H1 (cell line): ENCODE results near the gene AGRN. TPM values are rescaled to one million over a fixed set of nuclear protein-coding genes. Genes with fewer than 3 reads are reported as not detected.

Experiments used
- CTCF ChIA-PET: fragments of 300-600 bp; sonication (Branson Sonifier 250); formaldehyde crosslinking; loops from one replicate; lab custom pipeline; 2021; ENCODE audit not compliant: partially characterized antibody; lab: Charles Lee
- POLR2A ChIA-PET: fragments of 300-600 bp; sonication (Branson Sonifier 250); formaldehyde crosslinking; loops from one replicate; lab custom pipeline; 2021; ENCODE audit warnings: inconsistent platforms; ENCODE audit not compliant: partially characterized antibody; lab: Charles Lee
- DNase-seq, 2 experiments: peaks; one replicate each; pipeline versions ENCODE4 v3.0.0 to v3.0.0-alpha.2; 2010 to 2022; ENCODE audit warnings: low spot score in 2 of 2, low read depth in 1 of 2, mixed read lengths in 1 of 2
- FAIRE-seq: peaks from 2 replicates; lab custom pipeline; 2011; peaks lifted over from hg19 to GRCh38; lab: Jason Lieb, UNC
- H2AFZ ChIP-seq: 2 replicates; pipeline ENCODE4 v1.8.1; 2012; ENCODE audit warnings: low read length, inconsistent platforms
- H2AK5ac ChIP-seq: 2 replicates; pipeline ENCODE4 v1.6.1; 2013; ENCODE audit warnings: low read depth, low read length
- H2BK120ac ChIP-seq: replicated peaks from 2 replicates; pipeline ENCODE3; 2013; ENCODE audit warnings: low read depth, low read length, inconsistent platforms
- H2BK12ac ChIP-seq: 2 replicates; pipeline ENCODE4 v1.6.1; 2013; ENCODE audit warnings: low read depth, low read length
- H2BK15ac ChIP-seq: 2 replicates; pipeline ENCODE4 v1.6.1; 2013; ENCODE audit warnings: low read length
- H2BK20ac ChIP-seq: 2 replicates; pipeline ENCODE4 v1.6.1; 2013; ENCODE audit warnings: low read length
- H2BK5ac ChIP-seq: 2 replicates; pipeline ENCODE4 v1.6.1; 2013; ENCODE audit warnings: low read depth, low read length
- H3K14ac ChIP-seq: 2 replicates; pipeline ENCODE4 v1.6.1; 2013; ENCODE audit warnings: inconsistent platforms; ENCODE audit not compliant: insufficient read length
- H3K18ac ChIP-seq: 2 replicates; pipeline ENCODE4 v1.6.1; 2013; ENCODE audit warnings: low read length; ENCODE audit errors: extremely low read depth
- H3K23ac ChIP-seq: 2 replicates; pipeline ENCODE4 v1.6.1; 2013; ENCODE audit warnings: inconsistent platforms; ENCODE audit not compliant: insufficient read length
- H3K23me2 ChIP-seq: 2 replicates; pipeline ENCODE4 v1.6.1; 2013; ENCODE audit warnings: low read depth, low read length
- H3K27ac ChIP-seq: 2 replicates; pipeline ENCODE4 v1.6.1; 2011; ENCODE audit warnings: low read depth, low read length, inconsistent platforms
- H3K27me3 ChIP-seq, 4 experiments: replicated peaks in 1 of 4; 1 replicate in 1 of 4; 2 replicates in 3 of 4; pipeline versions ENCODE4 v1.6.1 to v1.8.1; 2011 to 2013; ENCODE audit warnings: low read length in 3 of 4, mild to moderate bottlenecking in 3 of 4, inconsistent platforms in 2 of 4, mixed read lengths in 2 of 4, moderate library complexity in 1 of 4; ENCODE audit not compliant: control insufficient read depth in 3 of 4, insufficient read depth in 3 of 4; ENCODE audit errors: extremely low read depth in 1 of 4
- H3K36me3 ChIP-seq, 4 experiments: 2 replicates each; pipeline versions ENCODE4 v1.6.1 to v1.8.1; 2011 to 2013; ENCODE audit warnings: mild to moderate bottlenecking in 4 of 4, low read length in 3 of 4, moderate library complexity in 2 of 4, control low read depth in 1 of 4, inconsistent platforms in 1 of 4; ENCODE audit not compliant: insufficient read depth in 4 of 4, control insufficient read depth in 2 of 4
- H3K4ac ChIP-seq: replicated peaks from 2 replicates; pipeline ENCODE3; 2013; ENCODE audit warnings: low read length, low read depth, mixed read lengths, inconsistent platforms; ENCODE audit not compliant: insufficient read length
- H3K4me1 ChIP-seq, 4 experiments: replicated peaks in 1 of 4; 1 replicate in 1 of 4; 2 replicates in 3 of 4; pipeline versions ENCODE4 v1.6.1 to v1.8.1; 2011 to 2013; ENCODE audit warnings: low read length in 3 of 4, inconsistent platforms in 2 of 4, mixed read lengths in 1 of 4; ENCODE audit not compliant: insufficient read depth in 4 of 4, control insufficient read depth in 3 of 4
- H3K4me2 ChIP-seq, 2 experiments: 2 replicates each; pipeline versions ENCODE4 v1.6.1 to v1.8.1; 2011 to 2013; ENCODE audit warnings: low read depth in 2 of 2, low read length in 2 of 2, control low read depth in 1 of 2, inconsistent platforms in 1 of 2, mild to moderate bottlenecking in 1 of 2; ENCODE audit not compliant: insufficient read depth in 1 of 2
- H3K4me3 ChIP-seq, 4 experiments: fragments of 200-600, 300-600 bp in 1 of 4; sonication (generic), shearing (Covaris generic), sonication (Bioruptor Twin) in 1 of 4; 2 replicates each; pipeline versions ENCODE4 v1.5.1 to v1.8.1; 2011 to 2016; ENCODE audit warnings: low read length in 4 of 4, low read depth in 3 of 4, control low read depth in 2 of 4, inconsistent platforms in 2 of 4, mild to moderate bottlenecking in 2 of 4, mixed read lengths in 1 of 4, moderate library complexity in 1 of 4; ENCODE audit not compliant: insufficient read depth in 2 of 4; ENCODE audit errors: extremely low read depth in 1 of 4
- H3K56ac ChIP-seq: replicated peaks from 2 replicates; pipeline ENCODE3; 2013; ENCODE audit warnings: low read depth, mild to moderate bottlenecking, mixed read lengths, low read length, inconsistent platforms; ENCODE audit not compliant: insufficient read length
- H3K79me1 ChIP-seq: 2 replicates; pipeline ENCODE4 v1.6.1; 2013; ENCODE audit warnings: low read depth, low read length, control low read depth
- H3K79me2 ChIP-seq, 2 experiments: 2 replicates each; pipeline versions ENCODE4 v1.6.1 to v1.8.1; 2012 to 2013; ENCODE audit warnings: low read length in 2 of 2, mild to moderate bottlenecking in 2 of 2, inconsistent platforms in 1 of 2; ENCODE audit not compliant: insufficient read depth in 2 of 2, control insufficient read depth in 1 of 2
- H3K9ac ChIP-seq, 4 experiments: replicated peaks in 1 of 4; 1 replicate in 1 of 4; 2 replicates in 3 of 4; pipeline versions ENCODE4 v1.6.1 to v1.8.1; 2011 to 2013; ENCODE audit warnings: low read depth in 3 of 4, low read length in 3 of 4, control low read depth in 2 of 4, mild to moderate bottlenecking in 2 of 4, moderate library complexity in 2 of 4, inconsistent platforms in 1 of 4; ENCODE audit errors: extremely low read depth in 1 of 4
- H3K9me3 ChIP-seq, 2 experiments: 2 replicates each; pipeline versions ENCODE4 v1.6.1 to v1.8.1; 2012 to 2013; ENCODE audit warnings: mild to moderate bottlenecking in 2 of 2, moderate library complexity in 2 of 2, control low read depth in 1 of 2, inconsistent platforms in 1 of 2, low read depth in 1 of 2, low read length in 1 of 2, mixed read lengths in 1 of 2; ENCODE audit not compliant: insufficient read depth in 2 of 2
- H4K20me1 ChIP-seq, 2 experiments: replicated peaks in 1 of 2; 2 replicates each; pipeline versions ENCODE3 to v1.8.1; 2011 to 2013; ENCODE audit warnings: inconsistent platforms in 2 of 2, low read length in 2 of 2, mild to moderate bottlenecking in 1 of 2; ENCODE audit not compliant: insufficient read depth in 2 of 2, control insufficient read depth in 1 of 2
- H4K5ac ChIP-seq: 2 replicates; pipeline ENCODE4 v1.6.1; 2013; ENCODE audit warnings: low read length, low read depth, mixed read lengths, inconsistent platforms; ENCODE audit not compliant: insufficient read length
- H4K8ac ChIP-seq: 2 replicates; pipeline ENCODE4 v1.8.0; 2013; ENCODE audit warnings: mild to moderate bottlenecking, moderate library complexity, low read length, inconsistent platforms; ENCODE audit not compliant: insufficient read depth; ENCODE audit errors: extremely low read depth
- H4K91ac ChIP-seq: replicated peaks from 2 replicates; pipeline ENCODE3; 2013; ENCODE audit warnings: low read length, mixed read lengths, inconsistent platforms; ENCODE audit not compliant: insufficient read length
- ATF3 ChIP-seq: IDR thresholded peaks from 2 replicates; pipeline ENCODE4 v1.6.1; 2011; ENCODE audit warnings: low read depth, mild to moderate bottlenecking, low read length; ENCODE audit not compliant: insufficient read depth
- CREB1 ChIP-seq: IDR thresholded peaks from 2 replicates; pipeline ENCODE4 v1.6.1; 2012; ENCODE audit warnings: inconsistent platforms
- GABPA ChIP-seq: IDR thresholded peaks from 2 replicates; pipeline ENCODE4 v1.6.1; 2011; ENCODE audit warnings: mild to moderate bottlenecking, low read length, moderate library complexity, borderline replicate concordance; ENCODE audit not compliant: insufficient read depth
- NRF1 ChIP-seq: IDR thresholded peaks from 2 replicates; pipeline ENCODE4 v1.6.1; 2011; ENCODE audit warnings: mild to moderate bottlenecking, low read depth, low read length, improper control_type of control experiment
- RAD21 ChIP-seq, 2 experiments: IDR thresholded peaks in 1 of 2; conservative IDR thresholded peaks in 1 of 2; 2 replicates each; pipeline ENCODE4 v1.6.1; 2011; ENCODE audit warnings: low read depth in 2 of 2, low read length in 2 of 2, improper control_type of control experiment in 1 of 2, inconsistent platforms in 1 of 2, mild to moderate bottlenecking in 1 of 2, moderate library complexity in 1 of 2
- SAP30 ChIP-seq: fragments of 300-600 bp; sonication (generic); IDR thresholded peaks from 2 replicates; pipeline ENCODE4 v1.7.1; 2012; ENCODE audit warnings: low read length, moderate library complexity, mild to moderate bottlenecking, inconsistent platforms; ENCODE audit not compliant: insufficient read depth, insufficient replicate concordance
- SUZ12 ChIP-seq: fragments of 200-600 bp; sonication (generic); IDR thresholded peaks from 2 replicates; pipeline ENCODE4 v1.6.1; 2012; ENCODE audit warnings: mild to moderate bottlenecking, inconsistent platforms, low read length, moderate library complexity, mixed read lengths
- TBP ChIP-seq: IDR thresholded peaks from 2 replicates; pipeline ENCODE4 v1.6.1; 2011; ENCODE audit warnings: low read depth, low read length, improper control_type of control experiment
- WGBS, 2 experiments: shearing (Covaris generic) in 1 of 2; methylation state at CpG; one replicate each; pipeline versions ENCODE4 v1.1.6 to v1.1.7; 2013 to 2015; ENCODE audit warnings: low lambda C conversion rate in 2 of 2, mixed read lengths in 2 of 2, inconsistent platforms in 1 of 2, low coverage in 1 of 2, missing lambda C conversion rate in 1 of 2; ENCODE audit not compliant: insufficient replicate concordance in 2 of 2, insufficient coverage in 1 of 2, insufficient read length in 1 of 2; ENCODE audit errors: extremely low coverage in 1 of 2, missing lambda C conversion rate in 1 of 2; 5-methylcytosine and 5-hydroxymethylcytosine counted together
- polyA plus RNA-seq, 7 experiments: library from polyadenylated mRNA; depleted of rRNA in 3 of 7; stranded (reverse) in 5 of 7; unstranded in 2 of 7; fragments of >200 nt in 5 of 7; fragments of 200-250 nt in 2 of 7; gene quantifications; 1 replicate in 5 of 7; 2 replicates in 1 of 7; 4 replicates in 1 of 7; pipeline versions ENCODE4 v1.2.1 to v1.2.3, GENCODE V29; 2011 to 2013; ENCODE audit warnings: missing spikeins in 2 of 7, mixed read lengths in 2 of 7
- total RNA-seq: library from RNA; stranded (reverse); fragmentation: NEBNext Ultra II Directional; extraction: Animal tissue kit (Norgen Biotek cat#: 25700); gene quantifications from 2 replicates; pipeline ENCODE4 v1.2.1, GENCODE V29; 2021

Gene AGRN
- total and polyA plus RNA-seq, 2 of the 8 experiments (the other 6 are each of a cell fraction or from before 2014, with no cell fraction given), result 52.3 to 155 TPM

GRCh38 chr1:1040004-1040991 lies 20.4 kb downstream of the AGRN start:
- peaks cover 7% of the 10 kb centered on the region; the same call in 1 of the 2 replicates for H3K79me1 ChIP-seq
- ChIA-PET CTCF (interaction anchor here (0.8 to 5.8 kb wide), 6 partner anchors 19 to 84 kb away, joined by 3 to 70 read pairs (median 12); no protein-coding TSS in a partner anchor), POLR2A (interaction anchor here (0.6 to 10.9 kb wide), 18 partner anchors 8 to 97 kb away, joined by 3 to 245 read pairs (median 4); partner anchors contain the start of genes AGRN, ISG15, NOC2L and PLEKHN1)
- no peak overlapping the region for H3K4ac ChIP-seq
- H3K4me2 ChIP-seq, result peak overlapping the region; percentile 69 to 99
- H3K36me3 ChIP-seq, result peaks cover 0 to 32% (median 9%) of the 10 kb centered on the region in 4 experiments; a peak in 6 of 8 replicates
- H3K27me3 ChIP-seq, result peaks cover 0 to 29% (median 21%) of the 10 kb centered on the region in 4 experiments; a peak in 5 of 7 replicates
- peak in 1 of 2 experiments; percentile 76 for DNase-seq
- H3K56ac ChIP-seq, result no peak overlapping the region
- no peak overlapping the region for H3K27ac ChIP-seq
- whole genome bisulfite sequencing, 2 experiments, result 12% methylated on average over 66 of the region's 99 CpGs; no CpG with 5 or more reads in 1 of the 2 experiments
- H4K20me1 ChIP-seq, result peaks cover 48 to 67% of the 10 kb centered on the region in 2 experiments
- no peak overlapping the region for H2BK12ac ChIP-seq
- H2AFZ ChIP-seq, result no peak overlapping the region
- H3K9ac ChIP-seq, result no peak overlapping the region
- no peak overlapping the region for H2BK5ac ChIP-seq
- no peak overlapping the region for H3K14ac ChIP-seq
- peak overlapping the region; percentile 11 to 63 (median 30); a peak in 7 of 8 replicates for H3K4me3 ChIP-seq
- no peak overlapping the region for H2BK20ac ChIP-seq
- FAIRE-seq, result no peak
- H4K91ac ChIP-seq, result no peak overlapping the region
- no peak overlapping the region for H2AK5ac ChIP-seq
- no peaks in the 10 kb centered on the region for H3K9me3 ChIP-seq
- H4K8ac ChIP-seq, result peak overlapping the region; percentile 25
- no peak overlapping the region for H3K23ac ChIP-seq
- H3K18ac ChIP-seq, result peak overlapping the region; percentile 32; the same call in 1 of the 2 replicates
- H3K23me2 ChIP-seq, result peaks cover 8% of the 10 kb centered on the region; the same call in 1 of the 2 replicates
- H2BK15ac ChIP-seq, result no peak overlapping the region
- peaks cover 0 to 10% (median 2%) of the 10 kb centered on the region in 4 experiments; a peak in 4 of 7 replicates for H3K4me1 ChIP-seq
- H2BK120ac ChIP-seq, result no peak overlapping the region
- H4K5ac ChIP-seq, result no peak overlapping the region
- no peaks in the 10 kb centered on the region for H3K79me2 ChIP-seq
- peak; percentile 57; the same call in 1 of the 2 replicates for TF ChIP-seq GABPA
- 0 out of 2 replicates have a peak, but pooled peaks have one; percentile 19 for TF ChIP-seq TBP
- no peak for TF ChIP-seq ATF3
- TF ChIP-seq RAD21 (IDR thresholded peaks at IDR 0.05 in 1 of 2, conservative IDR thresholded peaks at IDR 0.05 in 1 of 2; ENCODE audit: low read depth in 2 of 2, low read length in 2 of 2), result peak in 1 of 2 experiments; percentile 27; a peak in 1 of 4 replicates
- TF ChIP-seq CREB1, result peak; percentile 22; the same call in 1 of the 2 replicates
- TF ChIP-seq SAP30, result no peak
- TF ChIP-seq NRF1, result no peak
- TF ChIP-seq SUZ12, result peak; percentile 42; the same call in 1 of the 2 replicates
